Gastroesophageal sphincter (tissue), 4 donors: Measurements from ENCODE around the gene SHKBP1. TPM values are rescaled to one million over a fixed set of nuclear protein-coding genes. Genes with fewer than 3 reads are reported as not detected.

Experiments used
- ATAC-seq: fragments of 150-250 bp; one replicate; pipeline ENCODE4 v1.9.1; 2016; ENCODE audit warnings: mild to moderate bottlenecking, moderate library complexity
- H3K27ac ChIP-seq, 4 donors: fragments of 200-600 bp; sonication (generic) in 3 of 4; 1 replicate in 3 of 4; 2 replicates in 1 of 4; pipeline ENCODE4 v1.5.1; 2016 to 2019
- H3K27me3 ChIP-seq: fragments of 200-600 bp; sonication (generic); one replicate; pipeline ENCODE4 v1.5.1; 2019
- H3K36me3 ChIP-seq, 2 donors: fragments of 200-600 bp; sonication (generic); one replicate each; pipeline ENCODE4 v1.5.1; 2019; ENCODE audit warnings: control low read depth in 1 of 2
- H3K4me1 ChIP-seq, 3 donors: fragments of 200-600 bp; sonication (generic); 1 replicate in 2 of 3; 2 replicates in 1 of 3; pipeline ENCODE4 v1.5.1; 2016 to 2019; ENCODE audit warnings: control low read depth in 2 of 3
- H3K4me3 ChIP-seq, 2 donors: fragments of 200-600 bp; sonication (generic); one replicate each; pipeline ENCODE4 v1.5.1; 2019; ENCODE audit warnings: mild to moderate bottlenecking in 1 of 2, moderate library complexity in 1 of 2
- H3K9me3 ChIP-seq, 3 donors: fragments of 200-600 bp; sonication (generic); one replicate each; pipeline ENCODE4 v1.5.1; 2017 to 2019; ENCODE audit warnings: control low read depth in 2 of 3
- CTCF ChIP-seq, 4 experiments: fragments of 200-600 bp in 2 of 4; fragments of 450-650 bp in 2 of 4; sonication (generic) in 1 of 4; IDR thresholded peaks; one replicate each; pipeline ENCODE4 v1.5.1; 2017 to 2019; ENCODE audit warnings: antibody characterized with exemption in 4 of 4, mild to moderate bottlenecking in 2 of 4, moderate library complexity in 2 of 4
- EP300 ChIP-seq: sonication (generic); formaldehyde crosslinking; IDR thresholded peaks from one replicate; pipeline ENCODE4 v1.6.1; 2017; ENCODE audit warnings: antibody characterized with exemption, mild to moderate bottlenecking
- POLR2A ChIP-seq, 2 donors: fragments of 450-650 bp; IDR thresholded peaks; one replicate each; pipeline ENCODE4 v1.6.1; 2017; ENCODE audit warnings: antibody characterized with exemption in 2 of 2, mild to moderate bottlenecking in 2 of 2, moderate library complexity in 1 of 2
- POLR2AphosphoS5 ChIP-seq: sonication (generic); formaldehyde crosslinking; IDR thresholded peaks from one replicate; pipeline ENCODE4 v1.6.1; 2017; ENCODE audit warnings: antibody characterized with exemption
- WGBS, 2 donors: methylation state at CpG; one replicate each; pipeline ENCODE4 v1.1.5; 2018; ENCODE audit warnings: low coverage in 1 of 2; 5-methylcytosine and 5-hydroxymethylcytosine counted together
- total RNA-seq, 4 donors: library from RNA; depleted of rRNA; stranded (reverse); fragments of >200 nt; gene quantifications; one replicate each; pipeline ENCODE4 v1.1.0, GENCODE V29; 2016

The SHKBP1 gene
- total RNA-seq, 4 donors from 2014 or later = 30.3 to 50.1 (median 37.7) TPM

GRCh38 chr19:40626918-40627317 lies 50.2 kb downstream of the SHKBP1 start:
- Histone ChIP-seq H3K9me3 (no peaks in the 10 kb centered on the region), H3K4me3 (no peak overlapping the region), H3K4me1 (peaks cover 0 to 13% (median 0%) of the 10 kb centered on the region in 3 donors), H3K27me3 (no peaks in the 10 kb centered on the region), H3K27ac (no peak overlapping the region), H3K36me3 (peaks cover 0 to 81% of the 10 kb centered on the region in 2 donors)
- no peak for TF ChIP-seq POLR2A (IDR thresholded peaks at IDR 0.05)
- no CpG with 5 or more reads among the region's 24 CpGs for WGBS, 2 donors
- no peak for ATAC-seq

- Histone ChIP-seq H3K27me3 (no peaks in the 10 kb centered on the region), H3K36me3 (peaks cover 0 to 74% of the 10 kb centered on the region in 2 donors), H3K4me1 (peaks cover 0 to 7% (median 0%) of the 10 kb centered on the region in 3 donors), H3K9me3 (no peaks in the 10 kb centered on the region), H3K4me3 (no peak overlapping the region), H3K27ac (no peak overlapping the region)
- 83 to 90% methylated on average over 2 to 11 of the region's 39 CpGs for WGBS, 2 donors
- no peak for ATAC-seq
- TF ChIP-seq EP300 (no peak), POLR2AphosphoS5 (no peak)
These were observed 51.0 kb downstream of the SHKBP1 start for GRCh38 chr19:40627486-40628279.

GRCh38 chr19:40629346-40629745 lies 52.7 kb downstream of the SHKBP1 start:
- Histone ChIP-seq H3K4me3 (no peak overlapping the region), H3K4me1 (peaks cover 0 to 8% (median 6%) of the 10 kb centered on the region in 3 donors), H3K9me3 (no peaks in the 10 kb centered on the region), H3K36me3 (peaks cover 0 to 59% of the 10 kb centered on the region in 2 donors), H3K27me3 (no peaks in the 10 kb centered on the region), H3K27ac (no peak overlapping the region)
- ATAC-seq = no peak
- no peak for TF ChIP-seq POLR2AphosphoS5
- TF ChIP-seq CTCF (IDR thresholded peaks at IDR 0.05) = no peak
- TF ChIP-seq POLR2A (IDR thresholded peaks at IDR 0.05) = no peak
- no peak for TF ChIP-seq EP300
- WGBS, 2 donors = 95% methylated on average over 21 of the region's 42 CpGs; no CpG with 5 or more reads in 1 of the 2 donors

- H3K9me3 ChIP-seq = no peaks in the 10 kb centered on the region
- H3K36me3 ChIP-seq = peaks cover 0 to 47% of the 10 kb centered on the region in 2 donors
- 78 to 100% methylated on average over 2 to 9 of the region's 16 CpGs for WGBS, 2 donors
- ATAC-seq = no peak
- TF ChIP-seq POLR2AphosphoS5 = no peak
- TF ChIP-seq POLR2A (IDR thresholded peaks at IDR 0.05) = no peak
- TF ChIP-seq EP300 = no peak
- TF ChIP-seq CTCF (IDR thresholded peaks at IDR 0.05) = no peak
- H3K27ac ChIP-seq = peak overlapping the region in 2 of 4 donors; percentile 19 to 24
- no peak overlapping the region for H3K4me3 ChIP-seq
- peaks cover 0 to 13% (median 7%) of the 10 kb centered on the region in 3 donors for H3K4me1 ChIP-seq
- no peaks in the 10 kb centered on the region for H3K27me3 ChIP-seq
These were observed 54.0 kb downstream of the SHKBP1 start for GRCh38 chr19:40630571-40631160.

- ATAC-seq = no peak
- H3K4me3 ChIP-seq = no peak overlapping the region
- peak overlapping the region in 1 of 4 donors; percentile 74 for H3K27ac ChIP-seq
- no peaks in the 10 kb centered on the region for H3K27me3 ChIP-seq
- TF ChIP-seq EP300 (no peak), POLR2AphosphoS5 (no peak)
- H3K9me3 ChIP-seq = no peaks in the 10 kb centered on the region
- WGBS, 2 donors = 90 to 93% methylated on average over 2 to 3 of the region's 3 CpGs
- peaks cover 0 to 13% (median 7%) of the 10 kb centered on the region in 3 donors for H3K4me1 ChIP-seq
- peaks cover 0 to 29% of the 10 kb centered on the region in 2 donors for H3K36me3 ChIP-seq
These were observed 55.8 kb downstream of the SHKBP1 start for GRCh38 chr19:40632311-40633036.

- no peak for ATAC-seq
- Histone ChIP-seq H3K27me3 (no peaks in the 10 kb centered on the region), H3K27ac (peak overlapping the region in 1 of 4 donors; percentile 74), H3K36me3 (peaks cover 0 to 22% of the 10 kb centered on the region in 2 donors), H3K4me1 (peaks cover 0 to 13% (median 7%) of the 10 kb centered on the region in 3 donors), H3K9me3 (no peaks in the 10 kb centered on the region), H3K4me3 (no peak overlapping the region)
- TF ChIP-seq POLR2AphosphoS5 (no peak), EP300 (no peak), CTCF (IDR thresholded peaks at IDR 0.05) (no peak), POLR2A (IDR thresholded peaks at IDR 0.05) (no peak)
- 72 to 100% methylated on average over 4 to 5 of the region's 5 CpGs for WGBS, 2 donors
These were observed 56.5 kb downstream of the SHKBP1 start for GRCh38 chr19:40633207-40633606.
